Measurements from ENCODE around the gene C3orf20. TPM values are rescaled to one million over a fixed set of nuclear protein-coding genes. Genes with fewer than 3 reads are reported as not detected.

Gene C3orf20
- total RNA-seq, 4 donors from 2014 or later = 0.11 TPM; not detected in 3

DNA sequence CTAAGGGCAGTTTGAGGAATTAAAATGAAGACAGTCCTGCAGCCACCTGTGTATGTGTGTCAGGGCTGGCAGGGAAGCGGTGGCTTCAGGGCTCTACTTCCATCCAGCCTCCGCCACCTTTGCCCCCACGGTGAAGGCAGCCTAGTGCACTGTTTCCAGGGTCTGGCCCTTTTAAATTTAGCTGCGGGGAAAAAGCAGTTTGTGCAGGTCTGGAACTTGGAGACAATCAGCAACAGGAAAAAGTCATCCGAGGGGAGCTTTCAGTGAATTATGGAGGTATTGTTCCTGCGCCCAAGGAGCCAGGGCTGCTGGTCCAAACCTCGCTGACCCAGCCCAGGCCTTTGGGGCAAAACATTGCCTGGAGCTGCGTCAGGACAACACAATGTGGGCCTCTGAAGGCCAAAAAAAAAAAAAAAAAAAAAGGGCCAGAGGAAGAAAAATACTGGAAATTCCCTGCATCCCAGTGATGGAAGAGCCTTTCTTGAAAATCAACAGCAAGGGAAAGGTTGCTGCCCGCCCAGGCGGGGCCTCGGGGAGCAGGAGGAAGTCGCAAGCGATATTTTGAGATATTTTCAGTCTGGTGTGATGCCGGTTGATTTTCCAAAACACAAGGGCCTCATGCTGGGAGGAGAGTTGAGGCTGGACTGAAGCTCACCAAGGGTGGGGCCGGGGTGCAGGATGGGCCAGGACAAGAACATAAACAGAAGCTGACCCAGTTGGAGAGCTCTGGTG is 118.4 kb downstream of the C3orf20 start:
- no peak for DNase-seq (ENCODE audit: extremely low spot score)
- intact Hi-C loops (cut with DNase I) = no loop called here
- Histone ChIP-seq H3K4me1 (peaks cover 16 to 44% (median 33%) of the 10 kb centered on the region in 4 donors), H3K27me3 (peaks cover 0 to 17% (median 0%) of the 10 kb centered on the region in 4 donors), H3K9me3 (no peaks in the 10 kb centered on the region), H3K4me3 (no peak overlapping the region), H3K27ac (replicated peaks in 1 of 4) (peak overlapping the region; percentile 21 to 62 (median 42)), H3K36me3 (no peaks in the 10 kb centered on the region)
- 64% methylated on average over 14 of the region's 15 CpGs for WGBS
- TF ChIP-seq, protein P1, sequence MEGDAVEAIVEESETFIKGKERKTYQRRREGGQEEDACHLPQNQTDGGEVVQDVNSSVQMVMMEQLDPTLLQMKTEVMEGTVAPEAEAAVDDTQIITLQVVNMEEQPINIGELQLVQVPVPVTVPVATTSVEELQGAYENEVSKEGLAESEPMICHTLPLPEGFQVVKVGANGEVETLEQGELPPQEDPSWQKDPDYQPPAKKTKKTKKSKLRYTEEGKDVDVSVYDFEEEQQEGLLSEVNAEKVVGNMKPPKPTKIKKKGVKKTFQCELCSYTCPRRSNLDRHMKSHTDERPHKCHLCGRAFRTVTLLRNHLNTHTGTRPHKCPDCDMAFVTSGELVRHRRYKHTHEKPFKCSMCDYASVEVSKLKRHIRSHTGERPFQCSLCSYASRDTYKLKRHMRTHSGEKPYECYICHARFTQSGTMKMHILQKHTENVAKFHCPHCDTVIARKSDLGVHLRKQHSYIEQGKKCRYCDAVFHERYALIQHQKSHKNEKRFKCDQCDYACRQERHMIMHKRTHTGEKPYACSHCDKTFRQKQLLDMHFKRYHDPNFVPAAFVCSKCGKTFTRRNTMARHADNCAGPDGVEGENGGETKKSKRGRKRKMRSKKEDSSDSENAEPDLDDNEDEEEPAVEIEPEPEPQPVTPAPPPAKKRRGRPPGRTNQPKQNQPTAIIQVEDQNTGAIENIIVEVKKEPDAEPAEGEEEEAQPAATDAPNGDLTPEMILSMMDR (IDR thresholded peaks at IDR 0.05) = no peak
- TF ChIP-seq POLR2AphosphoS5 (IDR thresholded peaks at IDR 0.05) = peak in 1 of 2 donors; percentile 20

DNA sequence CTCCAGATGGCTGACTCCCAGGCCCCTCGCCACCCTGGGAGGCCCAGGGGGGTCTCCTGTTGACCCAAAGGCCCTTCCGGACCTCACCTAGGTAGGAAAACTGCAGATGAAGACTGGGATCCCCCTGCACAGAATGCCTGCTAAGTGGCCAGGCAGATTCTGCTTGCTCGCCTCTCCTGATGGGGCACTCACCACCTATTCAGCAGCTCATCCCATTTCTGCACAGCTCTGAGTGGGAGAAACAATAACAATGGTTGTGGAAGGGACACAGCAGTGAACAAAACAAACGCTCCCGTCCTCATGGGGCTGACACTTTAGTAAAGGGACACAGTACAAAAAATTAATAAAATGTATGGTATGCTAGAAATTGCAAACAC is 118.9 kb downstream of the C3orf20 start:
- peaks cover 0 to 15% (median 0%) of the 10 kb centered on the region in 4 donors for H3K27me3 ChIP-seq
- H3K27ac ChIP-seq (replicated peaks in 1 of 4) = peak overlapping the region; percentile 21 to 62 (median 42)
- DNase-seq (ENCODE audit: extremely low spot score) = no peak
- TF ChIP-seq POLR2AphosphoS5 (IDR thresholded peaks at IDR 0.05) = no peak
- TF ChIP-seq EP300 (IDR thresholded peaks at IDR 0.05) = no peak
- TF ChIP-seq POLR2A (IDR thresholded peaks at IDR 0.05; ENCODE audit: low read depth) = no peak
- TF ChIP-seq, protein P1 (IDR thresholded peaks at IDR 0.05) = no peak
- H3K4me3 ChIP-seq = no peak overlapping the region
- intact Hi-C loops (cut with DNase I) = no loop called here
- 73% methylated on average over 5 of the region's 5 CpGs for WGBS
- H3K36me3 ChIP-seq = no peaks in the 10 kb centered on the region
- peaks cover 16 to 44% (median 33%) of the 10 kb centered on the region in 4 donors for H3K4me1 ChIP-seq
- H3K9me3 ChIP-seq = no peaks in the 10 kb centered on the region

DNA sequence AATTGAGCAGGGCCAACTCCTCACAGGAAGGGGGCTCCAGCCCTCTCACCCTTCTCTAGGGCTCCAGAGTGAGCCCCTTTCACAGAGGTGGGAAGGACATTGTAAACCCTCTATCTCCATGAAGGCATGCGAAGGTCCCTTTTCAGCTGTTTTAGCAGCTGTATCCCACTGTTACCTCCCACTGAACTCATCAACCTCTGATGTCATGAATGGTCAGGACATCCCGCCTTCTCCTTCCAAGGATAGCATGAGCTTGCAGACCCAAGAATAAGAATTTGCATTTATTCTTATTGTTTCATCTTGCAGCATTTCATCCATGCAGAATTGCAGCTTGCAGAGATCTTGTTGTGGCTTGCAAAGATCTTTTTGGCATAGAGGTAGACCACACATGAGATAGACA is 119.5 kb downstream of the C3orf20 start:
- Histone ChIP-seq H3K4me3 (no peak overlapping the region), H3K27me3 (peaks cover 0 to 15% (median 0%) of the 10 kb centered on the region in 4 donors), H3K27ac (replicated peaks in 1 of 4) (peak overlapping the region in 2 of 4 donors; percentile 28 to 62), H3K36me3 (no peaks in the 10 kb centered on the region), H3K4me1 (peaks cover 16 to 44% (median 33%) of the 10 kb centered on the region in 4 donors), H3K9me3 (no peaks in the 10 kb centered on the region)
- WGBS = 90% methylated on average over 2 of the region's 2 CpGs
- DNase-seq (ENCODE audit: extremely low spot score) = no peak
- intact Hi-C loops (cut with DNase I) = no loop called here
- TF ChIP-seq, protein P1 (IDR thresholded peaks at IDR 0.05) = no peak
- no peak for TF ChIP-seq EP300 (IDR thresholded peaks at IDR 0.05)
- TF ChIP-seq POLR2A (IDR thresholded peaks at IDR 0.05; ENCODE audit: low read depth) = no peak
- TF ChIP-seq POLR2AphosphoS5 (IDR thresholded peaks at IDR 0.05) = no peak

DNA sequence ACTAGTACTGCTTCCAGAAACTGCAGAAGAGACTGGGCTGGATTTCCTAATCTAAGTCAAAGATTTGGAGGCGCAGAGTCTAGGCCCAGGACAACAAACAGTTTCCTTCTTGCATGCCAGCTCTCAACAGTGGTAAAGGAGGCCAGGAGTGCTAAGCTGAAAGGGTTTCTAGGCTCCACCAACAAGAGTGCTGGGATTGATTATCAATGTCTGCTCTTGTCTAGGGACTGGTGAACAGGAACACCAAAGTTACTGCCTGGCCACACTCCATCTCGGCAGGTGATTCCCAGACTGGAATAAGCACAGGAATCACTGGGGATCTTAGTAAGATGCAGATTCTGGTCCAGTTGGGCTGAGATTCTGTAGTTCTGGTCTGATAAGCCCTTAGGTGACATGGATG is 121.1 kb downstream of the C3orf20 start:
- H3K4me3 ChIP-seq = no peak overlapping the region
- peaks cover 16 to 44% (median 32%) of the 10 kb centered on the region in 4 donors for H3K4me1 ChIP-seq
- peaks cover 0 to 5% (median 0%) of the 10 kb centered on the region in 4 donors for H3K27me3 ChIP-seq
- intact Hi-C loops (cut with DNase I) = no loop called here
- DNase-seq (ENCODE audit: extremely low spot score) = no peak
- no peak for TF ChIP-seq POLR2AphosphoS5 (IDR thresholded peaks at IDR 0.05)
- no peak for TF ChIP-seq POLR2A (IDR thresholded peaks at IDR 0.05; ENCODE audit: low read depth)
- no peak for TF ChIP-seq EP300 (IDR thresholded peaks at IDR 0.05)
- TF ChIP-seq, protein P1 (IDR thresholded peaks at IDR 0.05) = no peak
- H3K27ac ChIP-seq (replicated peaks in 1 of 4) = peak overlapping the region in 1 of 4 donors; percentile 27
- 71% methylated on average over 2 of the region's 2 CpGs for WGBS
- H3K36me3 ChIP-seq = no peaks in the 10 kb centered on the region
- no peaks in the 10 kb centered on the region for H3K9me3 ChIP-seq
